Astrocyte (in vitro differentiated cells and primary cell): Measurements from ENCODE around the gene GGT5. TPM values are rescaled to one million over a fixed set of nuclear protein-coding genes. Genes with fewer than 3 reads are reported as not detected.
A peak's percentile ranks its signal among the peaks of the same experiment; 100 is the strongest.
"Not testable (repeated sequence)": the region's sequence is repeated elsewhere in the genome, so short reads cannot be mapped to it uniquely, and the experiment has no call there.

ENCODE experiments used
- DNase-seq: peaks from one replicate; pipeline ENCODE4 v3.0.0-alpha.2; 2010; ENCODE audit warnings: low read depth
- FAIRE-seq: peaks from 2 replicates; lab custom pipeline; 2011; peaks lifted over from hg19 to GRCh38; lab: Jason Lieb, UNC
- H2AFZ ChIP-seq: 2 replicates; pipeline ENCODE4 v1.6.0; 2012; ENCODE audit warnings: low read depth, low read length, inconsistent platforms
- H3K27ac ChIP-seq: 2 replicates; pipeline ENCODE4 v1.5.1; 2011; ENCODE audit warnings: low read depth, low read length, inconsistent platforms
- H3K27me3 ChIP-seq: 2 replicates; pipeline ENCODE4 v1.6.0; 2011; ENCODE audit warnings: low read length, inconsistent platforms; ENCODE audit not compliant: insufficient read depth
- H3K36me3 ChIP-seq: 2 replicates; pipeline ENCODE4 v1.5.1; 2011; ENCODE audit warnings: low read length, inconsistent platforms; ENCODE audit not compliant: insufficient read depth
- H3K4me1 ChIP-seq: 2 replicates; pipeline ENCODE4 v1.5.1; 2011; ENCODE audit warnings: low read length, inconsistent platforms; ENCODE audit not compliant: insufficient read depth
- H3K4me2 ChIP-seq: 2 replicates; pipeline ENCODE4 v1.6.0; 2012; ENCODE audit warnings: low read length, inconsistent platforms
- H3K4me3 ChIP-seq: 2 replicates; pipeline ENCODE4 v1.5.1; 2011; ENCODE audit warnings: low read depth, mild to moderate bottlenecking, low read length, inconsistent platforms; ENCODE audit not compliant: insufficient read depth
- H3K79me2 ChIP-seq: 2 replicates; pipeline ENCODE4 v1.6.0; 2012; ENCODE audit warnings: mild to moderate bottlenecking, low read length, inconsistent platforms; ENCODE audit not compliant: insufficient read depth
- H3K9ac ChIP-seq: 2 replicates; pipeline ENCODE4 v1.6.0; 2012; ENCODE audit warnings: mild to moderate bottlenecking, low read length, inconsistent platforms
- H3K9me3 ChIP-seq: 2 replicates; pipeline ENCODE4 v1.5.1; 2012; ENCODE audit warnings: low read depth, mild to moderate bottlenecking, low read length, inconsistent platforms; ENCODE audit not compliant: insufficient read depth
- H4K20me1 ChIP-seq: 2 replicates; pipeline ENCODE4 v1.6.0; 2012; ENCODE audit warnings: low read length, inconsistent platforms; ENCODE audit not compliant: insufficient read depth
- H3K27ac Mint-ChIP-seq: one replicate; pipeline ENCODE4 v1.8.0; 2021; ENCODE audit warnings: mild to moderate bottlenecking, mixed read lengths; ENCODE audit not compliant: unreplicated experiment
- H3K27me3 Mint-ChIP-seq: one replicate; pipeline ENCODE4 v1.8.0; 2021; ENCODE audit warnings: low read depth, mixed read lengths; ENCODE audit not compliant: unreplicated experiment
- H3K36me3 Mint-ChIP-seq: one replicate; pipeline ENCODE4 v1.8.0; 2021; ENCODE audit warnings: low read depth, mixed read lengths; ENCODE audit not compliant: unreplicated experiment
- H3K4me1 Mint-ChIP-seq: one replicate; pipeline ENCODE4 v1.8.0; 2021; ENCODE audit warnings: low read depth, mixed read lengths; ENCODE audit not compliant: unreplicated experiment
- H3K4me3 Mint-ChIP-seq: one replicate; pipeline ENCODE4 v1.8.0; 2021; ENCODE audit warnings: mild to moderate bottlenecking, moderate library complexity, mixed read lengths; ENCODE audit not compliant: unreplicated experiment
- H3K9me3 Mint-ChIP-seq: one replicate; pipeline ENCODE4 v1.8.0; 2021; ENCODE audit warnings: mild to moderate bottlenecking, mixed read lengths; ENCODE audit not compliant: unreplicated experiment
- CTCF ChIP-seq: IDR thresholded peaks from 2 replicates; pipeline ENCODE4 v1.5.1; 2011; ENCODE audit warnings: low read depth, mild to moderate bottlenecking, inconsistent platforms, low read length, moderate library complexity; ENCODE audit not compliant: insufficient read depth
- EZH2 ChIP-seq: IDR thresholded peaks from 2 replicates; pipeline ENCODE4 v1.6.1; 2012; ENCODE audit warnings: mild to moderate bottlenecking, low read length, inconsistent platforms; ENCODE audit not compliant: insufficient read depth
- total RNA-seq: library from RNA; stranded (reverse); gene quantifications from 2 replicates; pipeline ENCODE4 v1.2.1, GENCODE V29; 2021

The GGT5 gene
- total RNA-seq, 1 donor from 2014 or later = 0.64 TPM

GRCh38 chr22:24248611-24249010 lies 3.7 kb upstream of the GGT5 start:
- not testable (repeated sequence) for FAIRE-seq, H3K79me2 ChIP-seq, H3K27ac Mint-ChIP-seq, H3K4me3 ChIP-seq, H3K9me3 Mint-ChIP-seq, H2AFZ ChIP-seq, H4K20me1 ChIP-seq, H3K4me2 ChIP-seq, H3K36me3 Mint-ChIP-seq, H3K9ac ChIP-seq, H3K27ac ChIP-seq, DNase-seq, H3K27me3 Mint-ChIP-seq, H3K9me3 ChIP-seq, H3K27me3 ChIP-seq, H3K36me3 ChIP-seq, H3K4me1 Mint-ChIP-seq, H3K4me3 Mint-ChIP-seq
- H3K4me1 ChIP-seq = peaks cover 29% of the 10 kb centered on the region

DNA sequence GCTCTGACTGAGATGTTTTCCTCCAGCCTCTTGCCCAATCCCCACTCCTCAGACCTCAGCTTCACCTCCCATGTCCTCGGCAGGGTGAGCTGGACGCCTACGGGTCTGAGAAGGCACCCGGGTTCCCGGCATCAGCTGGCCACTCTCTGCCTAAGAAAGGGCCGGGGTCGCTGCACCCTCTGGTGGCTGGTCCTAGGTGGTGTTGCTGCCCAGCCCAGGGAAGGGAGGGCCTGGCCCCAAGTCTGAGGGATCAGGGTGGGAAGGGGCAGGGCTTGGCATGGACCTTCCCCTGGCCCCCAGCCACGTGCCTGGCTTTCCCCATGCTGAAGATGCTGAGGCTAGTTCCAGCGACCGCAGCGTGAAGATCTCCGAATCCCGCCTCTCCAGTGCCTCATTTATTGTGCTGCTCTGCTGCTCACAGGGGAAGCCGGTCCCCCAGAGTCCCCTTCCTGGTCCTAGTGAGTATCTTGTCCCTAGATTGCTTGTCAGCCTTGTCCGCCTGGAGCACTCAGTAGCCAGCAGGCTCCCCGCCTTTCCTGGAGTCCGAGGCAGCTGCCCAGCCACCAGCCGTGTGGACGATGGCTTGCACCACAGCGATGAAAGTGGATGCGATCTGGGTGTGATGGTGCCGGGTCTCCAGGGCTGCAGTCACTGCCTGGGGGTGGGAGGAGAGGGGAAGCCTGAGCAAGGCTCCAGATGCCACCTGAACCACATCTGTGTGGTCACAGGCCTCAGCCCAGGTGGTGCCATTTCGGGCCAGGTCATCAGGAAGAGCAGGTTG lies 2.9 kb upstream of the GGT5 start:
- DNase-seq (peak; percentile 90), FAIRE-seq (no peak)
- Histone ChIP-seq H3K4me2 (peak overlapping the region; percentile 58), H3K9ac (peak overlapping the region; percentile 71), H3K9me3 (no peaks in the 10 kb centered on the region), H3K4me1 (peaks cover 37% of the 10 kb centered on the region), H3K4me3 (no peak overlapping the region), H4K20me1 (no peaks in the 10 kb centered on the region), H2AFZ (peak overlapping the region; percentile 58), H3K79me2 (no peaks in the 10 kb centered on the region), H3K36me3 (no peaks in the 10 kb centered on the region), H3K27ac (peak overlapping the region; percentile 50), H3K27me3 (no peaks in the 10 kb centered on the region)
- H3K4me3 Mint-ChIP-seq = no peak overlapping the region
- H3K27ac Mint-ChIP-seq = no peak overlapping the region
- TF ChIP-seq EZH2 = no peak
- TF ChIP-seq CTCF = peak; percentile 57
- H3K9me3 Mint-ChIP-seq = no peaks in the 10 kb centered on the region
- H3K27me3 Mint-ChIP-seq = no peaks in the 10 kb centered on the region
- H3K4me1 Mint-ChIP-seq = peaks cover 12% of the 10 kb centered on the region
- no peaks in the 10 kb centered on the region for H3K36me3 Mint-ChIP-seq

- FAIRE-seq = no peak
- Histone ChIP-seq H3K27me3 (no peaks in the 10 kb centered on the region), H3K4me3 (no peak overlapping the region), H4K20me1 (no peaks in the 10 kb centered on the region), H3K27ac (peak overlapping the region; percentile 50), H3K36me3 (no peaks in the 10 kb centered on the region), H3K9ac (peak overlapping the region; percentile 71), H3K79me2 (no peaks in the 10 kb centered on the region), H2AFZ (peak overlapping the region; percentile 58), H3K4me2 (peak overlapping the region; percentile 58), H3K4me1 (peaks cover 41% of the 10 kb centered on the region), H3K9me3 (no peaks in the 10 kb centered on the region)
- Mint-ChIP-seq H3K9me3 (no peaks in the 10 kb centered on the region), H3K4me1 (peaks cover 16% of the 10 kb centered on the region), H3K4me3 (no peak overlapping the region), H3K27ac (no peak overlapping the region), H3K27me3 (no peaks in the 10 kb centered on the region), H3K36me3 (no peaks in the 10 kb centered on the region)
- no peak for DNase-seq
- no peak for TF ChIP-seq EZH2
- TF ChIP-seq CTCF = no peak
These were observed 2.2 kb upstream of the GGT5 start for GRCh38 chr22:24247011-24247507.

GRCh38 chr22:24245584-24246561 lies 991 bp upstream of the GGT5 start:
- H3K4me2 ChIP-seq = peak overlapping the region; percentile 45
- H3K27me3 Mint-ChIP-seq, H3K9me3 Mint-ChIP-seq, H2AFZ ChIP-seq, H3K4me3 Mint-ChIP-seq, FAIRE-seq, H3K36me3 Mint-ChIP-seq, H3K27ac Mint-ChIP-seq, H3K27me3 ChIP-seq, H3K9me3 ChIP-seq, H4K20me1 ChIP-seq, H3K36me3 ChIP-seq, H3K4me3 ChIP-seq, H3K79me2 ChIP-seq: not testable (repeated sequence)
- H3K9ac ChIP-seq = peak overlapping the region; percentile 48
- peak overlapping the region; percentile 50 for H3K27ac ChIP-seq
- peak; percentile 68 for DNase-seq
- peaks cover 17% of the 10 kb centered on the region for H3K4me1 Mint-ChIP-seq
- peaks cover 41% of the 10 kb centered on the region for H3K4me1 ChIP-seq
